ENCODE data around the gene CCNI.
"Not testable (repeated sequence)": the region's sequence is repeated elsewhere in the genome, so short reads cannot be mapped to it uniquely, and the experiment has no call there.

The CCNI gene

DNA sequence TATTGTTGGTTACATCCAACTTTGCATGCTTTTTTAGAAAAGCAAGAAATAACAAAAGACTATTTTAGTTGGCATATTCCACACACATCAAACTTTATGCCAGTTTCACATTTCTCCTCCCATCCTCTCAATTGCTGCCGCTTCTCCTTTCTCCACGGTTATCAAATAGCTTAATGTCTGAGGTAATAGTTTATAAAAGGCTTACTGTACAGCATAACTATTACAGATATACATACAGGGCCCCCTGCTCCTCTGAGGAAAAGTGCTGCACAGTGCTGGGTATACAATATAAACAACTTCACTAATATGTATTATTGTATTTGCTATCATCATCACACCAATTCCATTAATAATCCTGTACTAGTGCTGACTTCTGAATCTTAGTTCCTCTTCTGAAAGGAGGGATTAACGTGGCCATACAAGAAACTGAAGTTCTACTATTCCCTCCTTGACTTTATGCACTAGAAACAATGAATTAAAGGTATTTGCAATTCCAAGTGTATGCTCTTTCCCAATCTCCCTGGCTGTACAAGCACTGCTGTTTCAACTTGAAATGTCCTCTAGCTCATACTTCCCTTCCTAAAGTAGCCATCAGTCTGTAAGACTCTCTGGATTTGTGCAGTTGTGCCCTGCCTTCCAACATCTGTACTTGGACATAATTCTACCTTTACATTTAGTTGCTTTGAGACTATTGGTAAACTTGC, 2.5 kb downstream of the CCNI start:
- Mint-ChIP-seq H3K9me3 (peaks cover 12% of the 10 kb centered on the region), H3K4me1 (peaks cover 42% of the 10 kb centered on the region), H3K4me3 (no peak overlapping the region), H3K36me3 (ENCODE audit: low read depth) (peaks cover 42% of the 10 kb centered on the region), H3K27me3 (ENCODE audit: low read depth, poor library complexity) (no peaks in the 10 kb centered on the region), H3K27ac (no peak overlapping the region)
- DNase-seq = no peak
- TF ChIP-seq, protein P1, sequence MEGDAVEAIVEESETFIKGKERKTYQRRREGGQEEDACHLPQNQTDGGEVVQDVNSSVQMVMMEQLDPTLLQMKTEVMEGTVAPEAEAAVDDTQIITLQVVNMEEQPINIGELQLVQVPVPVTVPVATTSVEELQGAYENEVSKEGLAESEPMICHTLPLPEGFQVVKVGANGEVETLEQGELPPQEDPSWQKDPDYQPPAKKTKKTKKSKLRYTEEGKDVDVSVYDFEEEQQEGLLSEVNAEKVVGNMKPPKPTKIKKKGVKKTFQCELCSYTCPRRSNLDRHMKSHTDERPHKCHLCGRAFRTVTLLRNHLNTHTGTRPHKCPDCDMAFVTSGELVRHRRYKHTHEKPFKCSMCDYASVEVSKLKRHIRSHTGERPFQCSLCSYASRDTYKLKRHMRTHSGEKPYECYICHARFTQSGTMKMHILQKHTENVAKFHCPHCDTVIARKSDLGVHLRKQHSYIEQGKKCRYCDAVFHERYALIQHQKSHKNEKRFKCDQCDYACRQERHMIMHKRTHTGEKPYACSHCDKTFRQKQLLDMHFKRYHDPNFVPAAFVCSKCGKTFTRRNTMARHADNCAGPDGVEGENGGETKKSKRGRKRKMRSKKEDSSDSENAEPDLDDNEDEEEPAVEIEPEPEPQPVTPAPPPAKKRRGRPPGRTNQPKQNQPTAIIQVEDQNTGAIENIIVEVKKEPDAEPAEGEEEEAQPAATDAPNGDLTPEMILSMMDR (IDR thresholded peaks at IDR 0.05) = no peak

DNA sequence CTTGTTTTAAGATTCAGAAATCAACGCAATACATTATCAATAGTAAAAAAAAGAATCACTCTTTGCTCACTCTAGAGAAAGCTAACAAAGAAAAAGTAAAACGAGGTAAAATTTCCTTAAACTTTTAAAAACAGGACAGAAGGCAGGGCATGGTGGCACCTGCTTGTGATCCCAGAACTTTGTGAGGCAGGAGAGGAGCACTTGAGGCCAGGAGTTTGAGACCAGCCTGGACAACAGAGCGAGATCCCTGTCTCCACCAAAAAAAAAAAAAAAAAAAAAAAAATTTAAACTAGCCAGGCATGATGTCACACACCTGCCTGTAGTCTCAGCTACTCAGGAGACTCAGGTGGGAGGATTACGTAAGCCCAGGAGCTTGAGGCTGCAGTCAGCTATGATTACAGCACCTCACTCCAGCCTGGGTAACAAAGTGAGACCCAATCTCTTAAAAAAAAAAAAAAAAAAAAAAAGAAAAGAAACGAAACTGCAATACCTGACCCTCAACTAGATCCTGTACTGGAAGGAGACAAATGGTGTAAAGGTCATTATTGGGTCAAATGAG, 3.5 kb downstream of the CCNI start:
- H3K4me3 Mint-ChIP-seq = no peak overlapping the region
- H3K4me1 Mint-ChIP-seq = peaks cover 33% of the 10 kb centered on the region
- H3K9me3 Mint-ChIP-seq = peaks cover 10% of the 10 kb centered on the region
- TF ChIP-seq, protein P1 (IDR thresholded peaks at IDR 0.05) = no peak
- peaks cover 41% of the 10 kb centered on the region for H3K36me3 Mint-ChIP-seq (ENCODE audit: low read depth)
- H3K27me3 Mint-ChIP-seq (ENCODE audit: low read depth, poor library complexity) = no peaks in the 10 kb centered on the region
- H3K27ac Mint-ChIP-seq = no peak overlapping the region
- DNase-seq = no peak

DNA sequence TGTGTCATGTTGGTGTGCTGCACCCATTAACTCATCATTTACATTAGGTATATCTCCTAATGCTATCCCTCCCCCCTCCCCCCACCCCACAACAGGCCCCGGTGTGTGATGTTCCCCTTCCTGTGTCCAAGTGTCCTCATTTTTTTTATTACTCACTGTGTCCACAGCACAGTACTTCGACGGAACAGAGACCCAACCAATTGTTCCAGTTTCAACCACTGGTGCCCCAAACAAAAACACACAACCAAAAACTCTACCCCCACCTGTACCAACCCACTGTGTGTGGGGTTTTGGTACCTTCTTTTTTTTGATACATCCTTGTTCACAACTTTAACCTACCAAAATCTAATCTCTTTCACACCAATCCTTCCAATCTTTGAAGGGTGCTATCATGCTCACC, 6.3 kb downstream of the CCNI start:
- DNase-seq; H3K4me3 Mint-ChIP-seq; H3K9me3 Mint-ChIP-seq; H3K27me3 Mint-ChIP-seq (ENCODE audit: low read depth, poor library complexity): not testable (repeated sequence)
- Mint-ChIP-seq H3K4me1 (peaks cover 22% of the 10 kb centered on the region), H3K27ac (peak overlapping the region; percentile 13), H3K36me3 (ENCODE audit: low read depth) (peaks cover 58% of the 10 kb centered on the region)

DNA sequence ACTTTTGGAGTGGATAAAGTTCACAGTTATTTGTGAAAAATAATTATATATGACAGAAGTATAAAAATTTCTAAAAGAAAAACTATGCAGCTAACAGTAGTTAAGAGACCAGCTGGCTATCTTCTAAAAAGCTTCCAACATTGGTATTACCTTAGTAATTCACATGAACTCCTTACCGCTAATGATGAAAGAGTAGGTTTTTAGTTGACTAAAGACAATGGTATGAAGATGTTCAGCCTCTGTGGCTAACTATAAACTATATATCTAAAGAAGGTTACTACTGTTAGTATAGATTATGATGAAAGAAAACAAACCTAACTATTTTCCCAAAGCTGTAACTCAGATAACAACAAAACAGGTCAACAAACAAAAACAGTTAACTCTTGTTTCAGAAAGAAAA, 10.4 kb downstream of the CCNI start:
- no peak overlapping the region for H3K4me3 Mint-ChIP-seq
- H3K36me3 Mint-ChIP-seq (ENCODE audit: low read depth) = peaks cover 78% of the 10 kb centered on the region
- TF ChIP-seq, protein P1 (IDR thresholded peaks at IDR 0.05) = no peak
- H3K4me1 Mint-ChIP-seq = peaks cover 7% of the 10 kb centered on the region
- DNase-seq = no peak
- H3K9me3 Mint-ChIP-seq = peaks cover 4% of the 10 kb centered on the region
- no peaks in the 10 kb centered on the region for H3K27me3 Mint-ChIP-seq (ENCODE audit: low read depth, poor library complexity)
- H3K27ac Mint-ChIP-seq = no peak overlapping the region

DNA sequence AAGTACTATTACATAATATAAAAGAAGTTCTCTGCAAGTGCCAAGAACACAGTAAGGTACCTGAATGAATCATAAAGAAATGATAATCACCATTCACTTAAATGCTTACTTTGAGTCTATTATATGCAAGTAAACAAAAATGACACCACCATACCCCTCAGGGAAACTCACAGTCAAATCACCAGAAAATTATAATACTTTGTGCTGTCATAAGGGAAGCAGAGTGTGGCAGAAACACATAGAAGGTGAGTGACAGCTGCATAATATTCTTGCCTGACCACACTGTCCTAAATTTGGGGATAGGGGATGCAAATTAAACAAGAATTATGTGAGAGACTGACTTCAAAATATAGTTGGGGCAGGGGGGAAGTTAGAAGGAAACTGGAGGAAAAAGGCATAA, 12.9 kb downstream of the CCNI start:
- H3K4me3 Mint-ChIP-seq = no peak overlapping the region
- TF ChIP-seq, protein P1 (IDR thresholded peaks at IDR 0.05) = no peak
- no peaks in the 10 kb centered on the region for H3K9me3 Mint-ChIP-seq
- no peak for DNase-seq
- H3K36me3 Mint-ChIP-seq (ENCODE audit: low read depth) = peaks cover 76% of the 10 kb centered on the region
- H3K27me3 Mint-ChIP-seq (ENCODE audit: low read depth, poor library complexity) = no peaks in the 10 kb centered on the region
- H3K27ac Mint-ChIP-seq = no peak overlapping the region
- no peaks in the 10 kb centered on the region for H3K4me1 Mint-ChIP-seq

DNA sequence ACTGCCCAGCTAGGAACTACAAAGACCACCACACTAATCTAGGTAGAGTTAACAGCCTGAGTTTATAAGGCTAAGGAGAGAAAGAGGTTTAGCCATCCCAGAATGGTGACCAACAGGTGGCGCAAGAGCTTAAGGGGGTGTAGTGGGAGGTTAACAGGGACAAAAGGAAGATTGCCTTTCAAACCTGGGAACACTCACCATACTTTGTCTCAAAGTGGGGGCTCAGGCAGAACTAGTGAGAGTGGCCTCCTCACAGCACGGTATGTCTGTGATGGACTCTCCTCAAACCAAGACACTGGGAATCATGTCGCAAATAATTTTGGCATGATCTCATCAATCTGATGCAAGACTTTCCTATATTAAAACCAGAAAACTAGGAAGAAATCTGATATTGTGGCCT, 23.4 kb downstream of the CCNI start:
- Mint-ChIP-seq H3K36me3 (ENCODE audit: low read depth) (peaks cover 90% of the 10 kb centered on the region), H3K27me3 (ENCODE audit: low read depth, poor library complexity) (no peaks in the 10 kb centered on the region), H3K4me1 (peaks cover 24% of the 10 kb centered on the region), H3K27ac (peak overlapping the region; percentile 16), H3K4me3 (no peak overlapping the region), H3K9me3 (no peaks in the 10 kb centered on the region)
- DNase-seq = peak; percentile 49
- TF ChIP-seq, protein P1 (IDR thresholded peaks at IDR 0.05) = peak; percentile 34
